IMR-90 (cell line): ENCODE data around the gene C2CD4C. TPM values are rescaled to one million over a fixed set of nuclear protein-coding genes. Genes with fewer than 3 reads are reported as not detected.

Source experiments
- ATAC-seq: fragments of 200-7000 bp; cut with Tn5 transposase; 2 replicates; pipeline ENCODE4 v1.9.1; 2020; ENCODE audit warnings: low read depth, mild to moderate bottlenecking, moderate library complexity
- BruUV-seq: library from RNA; stranded (reverse); fragments of 400-500 nt; replicated peaks from 2 replicates; lab custom pipeline; 2021; lab: Mats Ljungman, UMichigan
- CTCF ChIA-PET: fragments of 300-600 bp; formaldehyde crosslinking; extraction: SDS; loops from one replicate; lab custom pipeline; 2021; ENCODE audit warnings: antibody characterized with exemption; lab: Yijun Ruan, JAX
- POLR2A ChIA-PET: fragments of 300-600 bp; sonication (Branson Sonifier 250); formaldehyde crosslinking; loops from one replicate; lab custom pipeline; 2022; ENCODE audit warnings: antibody characterized with exemption; ENCODE audit not compliant: unreplicated experiment; lab: Charles Lee
- DNase-seq: peaks from one replicate; pipeline ENCODE4 v3.0.0; 2013
- H2AFZ ChIP-seq: replicated peaks from 2 replicates; pipeline ENCODE3; 2013; ENCODE audit warnings: low read length, mild to moderate bottlenecking; ENCODE audit not compliant: poor library complexity
- H2AK5ac ChIP-seq: 2 replicates; pipeline ENCODE4 v1.6.1; 2013; ENCODE audit warnings: low read depth, low read length, inconsistent platforms
- H2AK9ac ChIP-seq: replicated peaks from 2 replicates; pipeline ENCODE3; 2013; ENCODE audit warnings: mild to moderate bottlenecking, low read depth, low read length, moderate library complexity; ENCODE audit not compliant: poor library complexity
- H2BK120ac ChIP-seq: 2 replicates; pipeline ENCODE4 v1.6.1; 2013; ENCODE audit warnings: low read depth, low read length, inconsistent platforms
- H2BK15ac ChIP-seq: 3 replicates; pipeline ENCODE4 v1.6.1; 2013; ENCODE audit warnings: low read depth, low read length, inconsistent platforms
- H2BK20ac ChIP-seq: 2 replicates; pipeline ENCODE4 v1.6.1; 2013; ENCODE audit warnings: low read depth, mild to moderate bottlenecking, inconsistent platforms, low read length, moderate library complexity
- H2BK5ac ChIP-seq: 2 replicates; pipeline ENCODE4 v1.6.1; 2013; ENCODE audit warnings: mild to moderate bottlenecking, low read depth, low read length, inconsistent platforms; ENCODE audit not compliant: poor library complexity, severe bottlenecking
- H3K14ac ChIP-seq: replicated peaks from 2 replicates; pipeline ENCODE4 v1.6.1; 2013; ENCODE audit warnings: low read depth, low read length, inconsistent platforms
- H3K18ac ChIP-seq: 2 replicates; pipeline ENCODE4 v1.6.1; 2013; ENCODE audit warnings: low read depth, low read length, control low read depth
- H3K23ac ChIP-seq: 2 replicates; pipeline ENCODE4 v1.6.1; 2013; ENCODE audit warnings: low read depth, low read length, inconsistent platforms
- H3K27ac ChIP-seq: 2 replicates; pipeline ENCODE4 v1.5.1; 2013; ENCODE audit warnings: mild to moderate bottlenecking, control low read depth, low read length; ENCODE audit not compliant: insufficient read depth
- H3K27me3 ChIP-seq: 2 replicates; pipeline ENCODE4 v1.6.1; 2013; ENCODE audit warnings: low read length; ENCODE audit not compliant: control insufficient read depth, insufficient read depth
- H3K36me3 ChIP-seq: 2 replicates; pipeline ENCODE4 v1.6.1; 2013; ENCODE audit warnings: low read length, mixed read lengths; ENCODE audit not compliant: control insufficient read depth, insufficient read depth
- H3K4ac ChIP-seq: 2 replicates; pipeline ENCODE4 v1.6.1; 2013; ENCODE audit warnings: low read depth, low read length, inconsistent platforms
- H3K4me1 ChIP-seq: 2 replicates; pipeline ENCODE4 v1.6.1; 2013; ENCODE audit warnings: low read length, mixed read lengths; ENCODE audit not compliant: control insufficient read depth, insufficient read depth
- H3K4me2 ChIP-seq: 2 replicates; pipeline ENCODE4 v1.6.1; 2013; ENCODE audit warnings: low read depth, mild to moderate bottlenecking, control low read depth, low read length, moderate library complexity
- H3K4me3 ChIP-seq: 2 replicates; pipeline ENCODE4 v1.5.1; 2013; ENCODE audit warnings: low read depth, mild to moderate bottlenecking, control low read depth, low read length, moderate library complexity; ENCODE audit not compliant: insufficient read depth
- H3K56ac ChIP-seq: 2 replicates; pipeline ENCODE4 v1.6.1; 2013; ENCODE audit warnings: low read length, inconsistent platforms; ENCODE audit not compliant: insufficient read depth; ENCODE audit errors: extremely low read depth
- H3K79me1 ChIP-seq, 2 experiments: 2 replicates each; pipeline ENCODE4 v1.6.1; 2013; ENCODE audit warnings: low read length in 2 of 2, inconsistent platforms in 1 of 2, low read depth in 1 of 2
- H3K9ac ChIP-seq: 2 replicates; pipeline ENCODE4 v1.6.1; 2013; ENCODE audit warnings: low read depth, low read length, control low read depth
- H3K9me1 ChIP-seq: 2 replicates; pipeline ENCODE4 v1.6.1; 2013; ENCODE audit warnings: low read length, inconsistent platforms; ENCODE audit not compliant: insufficient read depth
- H3K9me3 ChIP-seq: 2 replicates; pipeline ENCODE4 v1.6.1; 2013; ENCODE audit warnings: low read length; ENCODE audit not compliant: control insufficient read depth, insufficient read depth
- H4K20me1 ChIP-seq: 2 replicates; pipeline ENCODE4 v1.6.1; 2013; ENCODE audit warnings: low read length, inconsistent platforms; ENCODE audit not compliant: insufficient read depth
- H4K5ac ChIP-seq: 2 replicates; pipeline ENCODE4 v1.6.1; 2013; ENCODE audit warnings: mild to moderate bottlenecking, low read depth, low read length, control low read depth
- H4K8ac ChIP-seq, 2 experiments: 2 replicates each; pipeline ENCODE4 v1.6.1; 2013; ENCODE audit warnings: low read depth in 2 of 2, low read length in 2 of 2, control low read depth in 1 of 2, inconsistent platforms in 1 of 2
- H4K91ac ChIP-seq: 2 replicates; pipeline ENCODE4 v1.6.1; 2013; ENCODE audit warnings: low read depth, low read length, inconsistent platforms; ENCODE audit not compliant: insufficient read depth
- CTCF ChIP-seq: conservative IDR thresholded peaks from 2 replicates; pipeline ENCODE4 v1.5.1; 2012; ENCODE audit warnings: mild to moderate bottlenecking, low read depth, low read length, improper control_type of control experiment
- MAFK ChIP-seq: IDR thresholded peaks from 2 replicates; pipeline ENCODE4 v1.6.1; 2012; ENCODE audit warnings: low read depth, low read length, improper control_type of control experiment
- NFE2L2 ChIP-seq: fragments of 150-350 bp; IDR thresholded peaks from 2 replicates; pipeline ENCODE4 v1.6.1; 2016; ENCODE audit warnings: low read depth, mild to moderate bottlenecking, low read length
- RAD21 ChIP-seq: IDR thresholded peaks from 2 replicates; pipeline ENCODE4 v1.6.1; 2012; ENCODE audit warnings: low read length, improper control_type of control experiment
- SMC3 ChIP-seq: fragments of 150-350 bp; IDR thresholded peaks from 2 replicates; pipeline ENCODE4 v1.6.1; 2016; ENCODE audit warnings: low read depth, mild to moderate bottlenecking, antibody characterized with exemption, low read length, moderate library complexity
- WGBS, 2 experiments: methylation state at CpG; one replicate each; pipeline versions ENCODE4 v1.1.5 to v1.1.7; 2013; ENCODE audit warnings: missing lambda C conversion rate in 2 of 2; ENCODE audit not compliant: insufficient read length in 1 of 2; ENCODE audit errors: extremely low coverage in 2 of 2; 5-methylcytosine and 5-hydroxymethylcytosine counted together
- dilution Hi-C: fragments of 300-500 bp; cut with HindIII; formaldehyde crosslinking; loops from one replicate; pipeline ENCODE4 v1.14.3; 2018; ENCODE audit warnings: low sequenced_read_pairs; ENCODE audit not compliant: unreplicated experiment
- in situ Hi-C: fragments of 300-500 bp; cut with MboI; formaldehyde crosslinking; loops from 3 replicates; pipeline ENCODE4 v1.14.3; 2019; ENCODE audit warnings: low sequenced_read_pairs, inconsistent platforms, mixed read lengths
- intact Hi-C: fragments of 100-400 bp; cut with micrococcal nuclease; formaldehyde crosslinking; loops from 2 replicates; pipeline ENCODE4 v1.10.0; 2022
- polyA plus RNA-seq, 3 experiments: library from polyadenylated mRNA; depleted of rRNA; stranded (reverse); fragments of >200 nt; gene quantifications; 2 replicates each; pipeline ENCODE4 v1.2.3, GENCODE V29; 2012; ENCODE audit warnings: low replicate concordance in 1 of 3
- total RNA-seq: library from RNA; depleted of rRNA; stranded (reverse); fragments of >200 nt; gene quantifications from 2 replicates; pipeline ENCODE4 v1.2.3, GENCODE V29; 2012

The C2CD4C gene
- total and polyA plus RNA-seq, 2 of the 4 experiments (the other 2 are of a cell fraction): under 0.01 to 0.07 TPM

- no peaks in the 10 kb centered on the region for H3K9me1 ChIP-seq
- in situ Hi-C loops (no loop called here), intact Hi-C loops (loop anchor here (5.0 kb wide), 1 partner anchor 123 kb away; the partner anchor contains the start of gene TPGS1), dilution Hi-C loops (no loop called here)
- no peak overlapping the region for H2AK5ac ChIP-seq
- H4K8ac ChIP-seq: 0 out of 4 replicates have a peak overlapping the region, but pooled peaks of 1 of the 2 experiments have one; percentile 17
- peak overlapping the region; percentile 26 for H2AFZ ChIP-seq
- no peaks in the 10 kb centered on the region for H4K20me1 ChIP-seq
- no peak overlapping the region for H3K27ac ChIP-seq
- no peaks in the 10 kb centered on the region for H3K79me1 ChIP-seq
- H2BK5ac ChIP-seq: no peak overlapping the region
- no peaks in the 10 kb centered on the region for H3K36me3 ChIP-seq
- H3K9ac ChIP-seq: no peak overlapping the region
- POLR2A ChIA-PET: no interaction called here
- H3K4me3 ChIP-seq: no peak overlapping the region
- H3K14ac ChIP-seq: no peak overlapping the region
- no peak overlapping the region for H2BK20ac ChIP-seq
- no peak overlapping the region for H4K5ac ChIP-seq
- WGBS, 2 experiments: 21% methylated on average over 13 of the region's 44 CpGs; no CpG with 5 or more reads in 1 of the 2 experiments
- H3K27me3 ChIP-seq: peaks cover 11% of the 10 kb centered on the region
- no peak overlapping the region for H3K23ac ChIP-seq
- H3K18ac ChIP-seq: no peak overlapping the region
- DNase-seq (no peak), ATAC-seq (peak; percentile 86)
- H3K4ac ChIP-seq: no peak overlapping the region
- no peak overlapping the region for H2BK120ac ChIP-seq
- CTCF ChIA-PET: no interaction called here
- TF ChIP-seq MAFK (no peak), NFE2L2 (no peak), CTCF (peak; percentile 45), RAD21 (peak; percentile 46), SMC3 (0 out of 2 replicates have a peak, but pooled peaks have one; percentile 12)
- H3K4me1 ChIP-seq: peaks cover 2% of the 10 kb centered on the region; the same call in 1 of the 2 replicates
- no peak overlapping the region for H2BK15ac ChIP-seq
- no peak overlapping the region for H3K4me2 ChIP-seq
- no TSS peak for BruUV-seq
- H4K91ac ChIP-seq: no peak overlapping the region
- peak overlapping the region; percentile 55 for H2AK9ac ChIP-seq
- H3K56ac ChIP-seq: no peak overlapping the region
- H3K9me3 ChIP-seq: no peaks in the 10 kb centered on the region; the same call in 1 of the 2 replicates
These were observed 24.8 kb downstream of the C2CD4C start for GRCh38 chr19:383922-384798.
